RWPE2 (cell line): ENCODE data around the gene CNGA4.

Source experiments
- ATAC-seq: fragments of 200-7000 bp; cut with Tn5 transposase; 3 replicates; pipeline ENCODE4 v1.9.1; 2021; ENCODE audit warnings: low read depth
- DNase-seq: peaks from one replicate; pipeline ENCODE4 v3.0.0-alpha.2; 2020; ENCODE audit warnings: low spot score
- H3K27ac ChIP-seq: fragments of 450-650 bp; 2 replicates; pipeline ENCODE4 v1.5.1; 2017; ENCODE audit warnings: mild to moderate bottlenecking; ENCODE audit not compliant: poor library complexity, severe bottlenecking
- H3K27me3 ChIP-seq: fragments of 250-450 bp; sonication (Bioruptor Pico); 2 replicates; pipeline ENCODE4 v1.5.1; 2021; ENCODE audit warnings: mild to moderate bottlenecking, moderate library complexity; ENCODE audit not compliant: insufficient read depth, poor library complexity, severe bottlenecking
- H3K36me3 ChIP-seq: fragments of 250-450 bp; sonication (Bioruptor Pico); 2 replicates; pipeline ENCODE4 v1.5.1; 2020; ENCODE audit warnings: low read depth, mild to moderate bottlenecking, moderate library complexity
- H3K4me1 ChIP-seq: fragments of 250-450 bp; sonication (Bioruptor Pico); 2 replicates; pipeline ENCODE4 v1.5.1; 2021; ENCODE audit warnings: mild to moderate bottlenecking, moderate library complexity; ENCODE audit not compliant: insufficient read depth, poor library complexity, severe bottlenecking
- H3K4me3 ChIP-seq: fragments of 250-450 bp; sonication (Bioruptor Pico); 2 replicates; pipeline ENCODE4 v1.5.1; 2021; ENCODE audit warnings: mild to moderate bottlenecking, moderate library complexity; ENCODE audit not compliant: severe bottlenecking
- H3K9me3 ChIP-seq: fragments of 250-450 bp; sonication (Bioruptor Pico); 2 replicates; pipeline ENCODE4 v1.5.1; 2021; ENCODE audit warnings: mild to moderate bottlenecking, moderate library complexity; ENCODE audit not compliant: severe bottlenecking
- TF ChIP-seq, protein P1 (sequence below): fragments of 450-650 bp; IDR thresholded peaks from one replicate; pipeline ENCODE4 v1.5.1; 2017; ENCODE audit warnings: mild to moderate bottlenecking, moderate library complexity; ENCODE audit not compliant: poor library complexity, severe bottlenecking

Gene CNGA4, protein sequence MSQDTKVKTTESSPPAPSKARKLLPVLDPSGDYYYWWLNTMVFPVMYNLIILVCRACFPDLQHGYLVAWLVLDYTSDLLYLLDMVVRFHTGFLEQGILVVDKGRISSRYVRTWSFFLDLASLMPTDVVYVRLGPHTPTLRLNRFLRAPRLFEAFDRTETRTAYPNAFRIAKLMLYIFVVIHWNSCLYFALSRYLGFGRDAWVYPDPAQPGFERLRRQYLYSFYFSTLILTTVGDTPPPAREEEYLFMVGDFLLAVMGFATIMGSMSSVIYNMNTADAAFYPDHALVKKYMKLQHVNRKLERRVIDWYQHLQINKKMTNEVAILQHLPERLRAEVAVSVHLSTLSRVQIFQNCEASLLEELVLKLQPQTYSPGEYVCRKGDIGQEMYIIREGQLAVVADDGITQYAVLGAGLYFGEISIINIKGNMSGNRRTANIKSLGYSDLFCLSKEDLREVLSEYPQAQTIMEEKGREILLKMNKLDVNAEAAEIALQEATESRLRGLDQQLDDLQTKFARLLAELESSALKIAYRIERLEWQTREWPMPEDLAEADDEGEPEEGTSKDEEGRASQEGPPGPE

DNA sequence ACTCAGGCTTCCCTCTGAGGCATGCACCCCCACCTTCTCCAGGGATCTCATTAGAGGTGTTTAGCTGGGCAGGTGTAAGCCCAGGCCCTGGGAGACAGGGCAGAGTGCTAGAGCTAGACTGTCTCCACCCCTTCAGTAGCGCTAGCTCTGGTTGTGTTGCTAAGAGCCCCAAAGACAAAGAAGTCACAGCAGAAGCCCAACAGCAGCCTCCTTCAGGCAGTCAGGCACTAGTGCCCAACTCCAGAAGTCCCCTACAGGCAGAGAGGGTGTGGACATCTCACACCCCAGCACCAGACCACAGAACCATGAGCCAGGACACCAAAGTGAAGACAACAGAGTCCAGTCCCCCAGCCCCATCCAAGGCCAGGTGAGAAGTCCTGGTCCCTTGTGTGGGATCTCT lies at the start of gene CNGA4:
CNGA4 (plus strand) TSS at position 188 of the 400 bp plus-strand sequence; CDS start at position 306, 118 bp downstream.
- DNase-seq (no peak), ATAC-seq (no peak)
- no peaks in the 10 kb centered on the region for H3K27me3 ChIP-seq
- H3K27ac ChIP-seq = no peak within 1 kb of the TSS
- no peaks in the 10 kb centered on the region for H3K36me3 ChIP-seq
- TF ChIP-seq, protein P1, sequence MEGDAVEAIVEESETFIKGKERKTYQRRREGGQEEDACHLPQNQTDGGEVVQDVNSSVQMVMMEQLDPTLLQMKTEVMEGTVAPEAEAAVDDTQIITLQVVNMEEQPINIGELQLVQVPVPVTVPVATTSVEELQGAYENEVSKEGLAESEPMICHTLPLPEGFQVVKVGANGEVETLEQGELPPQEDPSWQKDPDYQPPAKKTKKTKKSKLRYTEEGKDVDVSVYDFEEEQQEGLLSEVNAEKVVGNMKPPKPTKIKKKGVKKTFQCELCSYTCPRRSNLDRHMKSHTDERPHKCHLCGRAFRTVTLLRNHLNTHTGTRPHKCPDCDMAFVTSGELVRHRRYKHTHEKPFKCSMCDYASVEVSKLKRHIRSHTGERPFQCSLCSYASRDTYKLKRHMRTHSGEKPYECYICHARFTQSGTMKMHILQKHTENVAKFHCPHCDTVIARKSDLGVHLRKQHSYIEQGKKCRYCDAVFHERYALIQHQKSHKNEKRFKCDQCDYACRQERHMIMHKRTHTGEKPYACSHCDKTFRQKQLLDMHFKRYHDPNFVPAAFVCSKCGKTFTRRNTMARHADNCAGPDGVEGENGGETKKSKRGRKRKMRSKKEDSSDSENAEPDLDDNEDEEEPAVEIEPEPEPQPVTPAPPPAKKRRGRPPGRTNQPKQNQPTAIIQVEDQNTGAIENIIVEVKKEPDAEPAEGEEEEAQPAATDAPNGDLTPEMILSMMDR = no peak
- H3K4me3 ChIP-seq = no peak within 1 kb of the TSS
- H3K4me1 ChIP-seq = no peaks in the 10 kb centered on the region
- no peaks in the 10 kb centered on the region for H3K9me3 ChIP-seq

DNA sequence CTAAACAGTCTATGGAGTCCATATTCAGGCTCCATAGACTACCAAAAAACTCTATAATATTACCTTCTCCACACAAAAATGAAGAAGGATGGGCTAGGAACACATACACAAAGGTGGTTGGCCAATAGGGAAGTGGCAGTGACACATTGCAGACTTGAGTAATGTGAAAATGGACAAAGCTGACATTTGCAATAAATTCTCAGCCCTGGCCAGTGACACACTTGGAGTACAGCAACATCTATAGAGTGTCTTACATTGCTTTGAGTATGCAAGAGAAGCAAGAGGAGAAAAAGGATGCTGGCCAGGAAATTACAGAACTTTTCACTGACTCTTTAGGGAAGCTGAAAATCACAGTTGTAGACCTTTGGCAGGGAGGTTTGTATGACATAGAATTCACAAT lies 47.1 kb upstream of the CNGA4 start:
- no peak for DNase-seq
- Histone ChIP-seq H3K27ac (no peak overlapping the region), H3K27me3 (no peaks in the 10 kb centered on the region), H3K4me1 (no peaks in the 10 kb centered on the region), H3K9me3 (no peaks in the 10 kb centered on the region), H3K4me3 (no peak overlapping the region), H3K36me3 (no peaks in the 10 kb centered on the region)
- ATAC-seq = no peak
- TF ChIP-seq, protein P1 = no peak

DNA sequence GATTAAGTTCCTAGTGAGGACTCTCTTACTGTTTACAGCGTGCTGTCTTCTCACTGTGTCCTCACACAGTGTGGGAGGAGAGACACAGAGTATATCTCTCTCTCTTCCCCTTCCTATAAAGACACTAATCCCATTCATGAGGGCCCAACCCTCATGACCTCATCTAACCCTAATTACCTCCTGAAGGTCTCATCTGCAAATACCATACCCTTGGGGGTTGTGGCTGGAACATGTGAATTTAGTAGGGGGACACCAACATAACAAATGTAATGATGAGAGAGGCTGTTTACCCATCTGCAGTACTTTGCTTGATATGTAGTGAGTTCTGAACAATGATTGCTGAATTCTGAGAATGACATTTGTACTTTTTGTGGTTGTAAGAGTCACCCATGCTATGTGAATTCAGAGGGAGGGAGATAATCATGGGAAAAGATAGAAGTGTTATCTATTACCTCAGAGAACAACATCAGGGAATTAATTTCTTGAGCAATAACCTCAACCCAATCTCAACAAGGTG lies 44.8 kb upstream of the CNGA4 start:
- no peaks in the 10 kb centered on the region for H3K36me3 ChIP-seq
- H3K4me3 ChIP-seq = no peak overlapping the region
- H3K4me1 ChIP-seq = no peaks in the 10 kb centered on the region
- DNase-seq (no peak), ATAC-seq (no peak)
- H3K9me3 ChIP-seq = no peaks in the 10 kb centered on the region
- H3K27me3 ChIP-seq = no peaks in the 10 kb centered on the region
- no peak overlapping the region for H3K27ac ChIP-seq
- TF ChIP-seq, protein P1 = no peak

DNA sequence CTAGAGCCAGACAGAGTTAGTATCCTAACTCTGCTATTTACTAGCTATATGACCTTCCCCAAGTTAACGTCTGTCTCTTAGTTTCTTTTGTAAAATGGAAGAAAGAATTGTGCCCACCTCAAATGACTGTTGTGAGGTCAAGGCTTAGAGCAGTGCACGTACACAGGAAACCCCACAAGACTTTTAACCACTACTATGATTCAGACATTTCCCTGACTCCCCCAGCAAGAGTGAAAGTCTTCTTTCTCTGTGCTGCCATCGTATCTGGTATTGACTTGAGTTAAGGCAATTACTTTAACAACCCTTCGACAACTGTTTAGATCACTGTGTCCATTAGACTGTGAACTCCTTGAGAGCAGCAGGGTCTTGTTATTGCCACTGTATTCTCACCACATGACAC lies 42.5 kb upstream of the CNGA4 start:
- DNase-seq (no peak), ATAC-seq (no peak)
- Histone ChIP-seq H3K27ac (no peak overlapping the region), H3K9me3 (no peaks in the 10 kb centered on the region), H3K4me1 (no peaks in the 10 kb centered on the region), H3K27me3 (no peaks in the 10 kb centered on the region), H3K4me3 (no peak overlapping the region), H3K36me3 (no peaks in the 10 kb centered on the region)
- TF ChIP-seq, protein P1 = no peak
